Activated T-cell treated with anti-CD3 and anti-CD28 coated beads, Interleukin-2, amount 50 U/mL, for 24 hours (primary cell): ENCODE measurements around the gene NFATC2.

Experiments
- DNase-seq: peaks from one replicate; pipeline ENCODE4 v3.0.0-alpha.2; 2020
- H3K27ac Mint-ChIP-seq: 2 replicates; pipeline ENCODE4 v1.8.0; 2020; ENCODE audit warnings: mild to moderate bottlenecking, mixed read lengths
- H3K27me3 Mint-ChIP-seq: 2 replicates; pipeline ENCODE4 v1.8.0; 2020; ENCODE audit warnings: mixed read lengths
- H3K36me3 Mint-ChIP-seq: 2 replicates; pipeline ENCODE4 v1.8.0; 2020; ENCODE audit warnings: low read depth, mixed read lengths
- H3K4me1 Mint-ChIP-seq: 2 replicates; pipeline ENCODE4 v1.8.0; 2020; ENCODE audit warnings: low read depth, mixed read lengths
- H3K4me3 Mint-ChIP-seq: 2 replicates; pipeline ENCODE4 v1.8.0; 2020; ENCODE audit warnings: mild to moderate bottlenecking, moderate library complexity, mixed read lengths
- H3K9me3 Mint-ChIP-seq: 2 replicates; pipeline ENCODE4 v1.8.0; 2020; ENCODE audit warnings: mixed read lengths

Gene NFATC2

GRCh38 chr20:51412333-51412871 lies 130.1 kb downstream of the NFATC2 start:
- DNase-seq = no peak
- Mint-ChIP-seq H3K4me3 (no peak overlapping the region), H3K36me3 (peaks cover 95% of the 10 kb centered on the region), H3K27ac (peak overlapping the region; percentile 80), H3K9me3 (peaks cover 3% of the 10 kb centered on the region), H3K27me3 (no peaks in the 10 kb centered on the region), H3K4me1 (peaks cover 79% of the 10 kb centered on the region)

GRCh38 chr20:51411870-51412269 lies 130.6 kb downstream of the NFATC2 start:
- Mint-ChIP-seq H3K36me3 (peaks cover 95% of the 10 kb centered on the region), H3K27me3 (no peaks in the 10 kb centered on the region), H3K4me3 (no peak overlapping the region), H3K27ac (peak overlapping the region; percentile 80), H3K4me1 (peaks cover 79% of the 10 kb centered on the region), H3K9me3 (peaks cover 3% of the 10 kb centered on the region)
- DNase-seq = no peak

- DNase-seq = no peak
- H3K27me3 Mint-ChIP-seq = no peaks in the 10 kb centered on the region
- H3K27ac Mint-ChIP-seq = peak overlapping the region; percentile 80
- no peak overlapping the region for H3K4me3 Mint-ChIP-seq
- peaks cover 83% of the 10 kb centered on the region for H3K4me1 Mint-ChIP-seq
- peaks cover 3% of the 10 kb centered on the region for H3K9me3 Mint-ChIP-seq
- H3K36me3 Mint-ChIP-seq = peaks cover 95% of the 10 kb centered on the region
Observed at GRCh38 chr20:51410586-51411325, 131.8 kb downstream of the NFATC2 start.

GRCh38 chr20:51409192-51409880 lies 133.2 kb downstream of the NFATC2 start:
- Mint-ChIP-seq H3K27ac (peak overlapping the region; percentile 78), H3K4me3 (no peak overlapping the region), H3K9me3 (peaks cover 5% of the 10 kb centered on the region), H3K36me3 (peaks cover 95% of the 10 kb centered on the region), H3K4me1 (peaks cover 83% of the 10 kb centered on the region), H3K27me3 (no peaks in the 10 kb centered on the region)
- DNase-seq = no peak

GRCh38 chr20:51404297-51405060 lies 138.0 kb downstream of the NFATC2 start:
- H3K27ac Mint-ChIP-seq = peak overlapping the region; percentile 99
- H3K27me3 Mint-ChIP-seq = no peaks in the 10 kb centered on the region
- H3K9me3 Mint-ChIP-seq = peaks cover 5% of the 10 kb centered on the region
- H3K4me3 Mint-ChIP-seq = peak overlapping the region; percentile 46
- peaks cover 98% of the 10 kb centered on the region for H3K36me3 Mint-ChIP-seq
- peaks cover 94% of the 10 kb centered on the region for H3K4me1 Mint-ChIP-seq
- DNase-seq = peak; percentile 83

GRCh38 chr20:51403466-51404220 lies 138.9 kb downstream of the NFATC2 start:
- Mint-ChIP-seq H3K36me3 (peaks cover 98% of the 10 kb centered on the region), H3K4me3 (peak overlapping the region; percentile 45), H3K9me3 (peaks cover 2% of the 10 kb centered on the region), H3K4me1 (peaks cover 94% of the 10 kb centered on the region), H3K27ac (peak overlapping the region; percentile 99), H3K27me3 (no peaks in the 10 kb centered on the region)
- no peak for DNase-seq

GRCh38 chr20:51402201-51402600 lies 140.3 kb downstream of the NFATC2 start:
- Mint-ChIP-seq H3K4me1 (peaks cover 97% of the 10 kb centered on the region), H3K9me3 (peaks cover 2% of the 10 kb centered on the region), H3K27ac (peak overlapping the region; percentile 99), H3K36me3 (peaks cover 98% of the 10 kb centered on the region), H3K4me3 (peak overlapping the region; percentile 38), H3K27me3 (no peaks in the 10 kb centered on the region)
- DNase-seq = no peak

GRCh38 chr20:51401496-51401895 lies 141.0 kb downstream of the NFATC2 start:
- Mint-ChIP-seq H3K9me3 (peaks cover 2% of the 10 kb centered on the region), H3K27ac (peak overlapping the region; percentile 99), H3K27me3 (no peaks in the 10 kb centered on the region), H3K4me1 (peaks cover 92% of the 10 kb centered on the region), H3K36me3 (peaks cover 98% of the 10 kb centered on the region), H3K4me3 (peak overlapping the region; percentile 38)
- no peak for DNase-seq

- Mint-ChIP-seq H3K4me3 (peak overlapping the region; percentile 61), H3K36me3 (peaks cover 96% of the 10 kb centered on the region), H3K27ac (peak overlapping the region; percentile 99), H3K9me3 (peaks cover 2% of the 10 kb centered on the region), H3K27me3 (no peaks in the 10 kb centered on the region), H3K4me1 (peaks cover 83% of the 10 kb centered on the region)
- peak; percentile 83 for DNase-seq
Observed at GRCh38 chr20:51400051-51400926, 142.2 kb downstream of the NFATC2 start.

- H3K36me3 Mint-ChIP-seq = peaks cover 96% of the 10 kb centered on the region
Observed at GRCh38 chr20:51399006-51399890, 143.3 kb downstream of the NFATC2 start.

GRCh38 chr20:51398552-51398951 lies 144.0 kb downstream of the NFATC2 start:
- H3K4me1 Mint-ChIP-seq = peaks cover 73% of the 10 kb centered on the region
- H3K27ac Mint-ChIP-seq = peak overlapping the region; percentile 99
- H3K4me3 Mint-ChIP-seq = peak overlapping the region; percentile 35
- no peaks in the 10 kb centered on the region for H3K27me3 Mint-ChIP-seq
- peaks cover 96% of the 10 kb centered on the region for H3K36me3 Mint-ChIP-seq
- no peaks in the 10 kb centered on the region for H3K9me3 Mint-ChIP-seq
- DNase-seq = no peak

More at GRCh38 chr20:51399006-51399890, 143.3 kb downstream of the NFATC2 start:
- Mint-ChIP-seq H3K27me3 (no peaks in the 10 kb centered on the region), H3K9me3 (no peaks in the 10 kb centered on the region), H3K27ac (peak overlapping the region; percentile 99), H3K4me3 (peak overlapping the region; percentile 61), H3K4me1 (peaks cover 79% of the 10 kb centered on the region)
- DNase-seq = no peak

GRCh38 chr20:51398083-51398482 lies 144.4 kb downstream of the NFATC2 start:
- Mint-ChIP-seq H3K4me1 (peaks cover 69% of the 10 kb centered on the region), H3K27me3 (no peaks in the 10 kb centered on the region), H3K4me3 (no peak overlapping the region), H3K27ac (peak overlapping the region; percentile 26), H3K9me3 (no peaks in the 10 kb centered on the region), H3K36me3 (peaks cover 96% of the 10 kb centered on the region)
- DNase-seq = no peak
